ENCODE results near the gene CDCA7. TPM values are rescaled to one million over a fixed set of nuclear protein-coding genes. Genes with fewer than 3 reads are reported as not detected.
"Not testable (repeated sequence)": the region's sequence is repeated elsewhere in the genome, so short reads cannot be mapped to it uniquely, and the experiment has no call there.

CDCA7 gene
- total RNA-seq = 1 to 10 TPM in 3 of 4 donors, not detected in 1; 1.1 to 3.3 (median 1.4) TPM

DNA sequence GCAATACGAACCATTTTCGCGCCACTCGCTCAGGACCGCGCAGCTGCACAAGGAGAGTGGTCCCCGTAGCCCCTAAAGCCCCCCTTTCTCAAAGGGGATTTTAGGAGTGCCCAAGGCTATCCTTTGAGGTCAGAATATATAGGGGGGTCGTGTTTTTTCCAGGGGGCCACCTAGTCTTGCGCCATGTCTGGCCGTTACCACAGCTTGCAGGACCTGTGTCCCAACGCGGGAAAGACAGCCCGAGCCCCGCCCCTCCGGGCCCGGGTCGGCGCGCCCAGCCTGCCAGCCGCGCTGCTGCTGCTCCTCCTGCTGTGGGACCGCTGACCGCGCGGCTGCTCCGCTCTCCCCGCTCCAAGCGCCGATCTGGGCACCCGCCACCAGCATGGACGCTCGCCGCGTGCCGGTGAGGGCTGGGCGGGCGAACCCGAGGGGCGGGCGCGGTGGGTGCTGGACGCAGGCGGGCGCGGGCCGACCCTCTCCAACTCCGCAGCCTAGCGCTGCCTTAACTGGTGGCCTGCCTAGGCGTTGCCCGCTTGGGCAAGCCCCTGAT, at the start of gene CDCA7:
CDCA7 (plus strand) TSS at position 291 of the 550 bp plus-strand sequence; CDS start at position 383, 92 bp downstream.
- peak; percentile 75 to 79 for ATAC-seq

DNA sequence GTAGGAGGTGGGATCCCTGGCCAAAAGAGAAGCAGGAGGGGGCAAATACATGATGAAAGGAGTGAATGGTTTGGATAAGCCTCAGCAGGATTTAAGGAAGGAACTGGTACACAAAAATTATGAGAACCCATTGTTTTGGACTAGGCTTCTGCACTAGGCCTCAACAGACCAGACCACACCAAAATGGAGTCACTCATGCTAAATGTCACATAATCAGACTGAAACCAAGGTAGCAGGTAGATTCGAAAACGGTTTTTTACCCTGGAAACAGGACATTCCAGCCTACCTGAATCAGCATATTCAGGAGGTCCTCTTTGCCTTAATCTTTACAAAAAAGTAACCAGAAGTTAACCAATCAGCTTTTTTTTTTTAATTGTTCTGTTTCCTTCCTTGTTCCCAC, 49.4 kb upstream of the CDCA7 start:
- no peaks in the 10 kb centered on the region for H3K4me1 ChIP-seq
- TF ChIP-seq POLR2A (IDR thresholded peaks at IDR 0.05) = no peak
- TF ChIP-seq, protein P1, sequence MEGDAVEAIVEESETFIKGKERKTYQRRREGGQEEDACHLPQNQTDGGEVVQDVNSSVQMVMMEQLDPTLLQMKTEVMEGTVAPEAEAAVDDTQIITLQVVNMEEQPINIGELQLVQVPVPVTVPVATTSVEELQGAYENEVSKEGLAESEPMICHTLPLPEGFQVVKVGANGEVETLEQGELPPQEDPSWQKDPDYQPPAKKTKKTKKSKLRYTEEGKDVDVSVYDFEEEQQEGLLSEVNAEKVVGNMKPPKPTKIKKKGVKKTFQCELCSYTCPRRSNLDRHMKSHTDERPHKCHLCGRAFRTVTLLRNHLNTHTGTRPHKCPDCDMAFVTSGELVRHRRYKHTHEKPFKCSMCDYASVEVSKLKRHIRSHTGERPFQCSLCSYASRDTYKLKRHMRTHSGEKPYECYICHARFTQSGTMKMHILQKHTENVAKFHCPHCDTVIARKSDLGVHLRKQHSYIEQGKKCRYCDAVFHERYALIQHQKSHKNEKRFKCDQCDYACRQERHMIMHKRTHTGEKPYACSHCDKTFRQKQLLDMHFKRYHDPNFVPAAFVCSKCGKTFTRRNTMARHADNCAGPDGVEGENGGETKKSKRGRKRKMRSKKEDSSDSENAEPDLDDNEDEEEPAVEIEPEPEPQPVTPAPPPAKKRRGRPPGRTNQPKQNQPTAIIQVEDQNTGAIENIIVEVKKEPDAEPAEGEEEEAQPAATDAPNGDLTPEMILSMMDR (IDR thresholded peaks at IDR 0.05 in 4 of 5, conservative IDR thresholded peaks at IDR 0.05 in 1 of 5) = no peak
- ATAC-seq (no peak), DNase-seq (no peak)
- H3K9me3 ChIP-seq = no peaks in the 10 kb centered on the region
- in situ Hi-C loops (cut with MboI; ENCODE audit: low sequenced_read_pairs in 4 of 4) = no loop called here
- H3K27ac ChIP-seq = no peak overlapping the region
- H3K36me3 ChIP-seq = no peaks in the 10 kb centered on the region
- no peaks in the 10 kb centered on the region for H3K27me3 ChIP-seq
- H3K4me3 ChIP-seq = no peak overlapping the region
- intact Hi-C loops (cut with DNase I; ENCODE audit: low total_unique reads) = no loop called here

More for the DNA sequence above, at the start of gene CDCA7:
- Histone ChIP-seq H3K36me3 (no peaks in the 10 kb centered on the region), H3K27me3 (peaks cover 0 to 18% (median 13%) of the 10 kb centered on the region in 3 donors), H3K9me3 (no peaks in the 10 kb centered on the region), H3K4me3 (peak within 1 kb of the TSS; percentile 60 to 84 (median 70)), H3K4me1 (peaks cover 8 to 17% of the 10 kb centered on the region in 2 donors), H3K27ac (peak within 1 kb of the TSS; percentile 69 to 81 (median 74))
- intact Hi-C loops (cut with DNase I; ENCODE audit: low total_unique reads) (loop anchor here (1.0 to 5.0 kb wide), 3 partner anchors 122 to 382 kb away; no protein-coding TSS in a partner anchor), in situ Hi-C loops (cut with MboI; ENCODE audit: low sequenced_read_pairs in 4 of 4) (loop anchor here in 3 of 4 donors (5.0 to 25.0 kb wide), 3 partner anchors 327 to 392 kb away; no protein-coding TSS in a partner anchor)
- peak; percentile 19 to 40 for DNase-seq
- no peak for TF ChIP-seq POLR2A (IDR thresholded peaks at IDR 0.05)
- TF ChIP-seq, protein P1 (IDR thresholded peaks at IDR 0.05 in 4 of 5, conservative IDR thresholded peaks at IDR 0.05 in 1 of 5) = peak in 1 of 5 experiments; percentile 13

DNA sequence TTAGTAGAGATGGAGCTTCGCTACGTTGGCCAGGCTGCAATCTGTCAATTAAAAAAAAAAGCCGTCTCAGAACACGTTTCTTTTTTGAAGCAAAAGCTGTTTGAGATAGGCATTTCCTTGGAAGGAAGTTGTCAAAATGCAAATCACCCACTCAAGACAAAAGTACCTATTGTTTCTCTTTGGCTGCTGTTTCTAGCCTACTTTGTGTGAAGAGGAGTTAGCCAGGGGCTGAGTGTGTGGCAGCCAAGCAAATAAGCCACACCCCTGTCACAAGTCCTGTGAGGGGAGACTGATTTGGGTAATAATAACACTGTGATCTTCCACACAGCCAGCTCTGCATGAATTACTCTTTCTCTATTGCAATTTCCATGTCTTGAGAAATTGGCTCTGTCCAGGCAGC, 47.4 kb upstream of the CDCA7 start:
- Histone ChIP-seq H3K4me1 (no peaks in the 10 kb centered on the region), H3K27ac (no peak overlapping the region), H3K4me3 (no peak overlapping the region), H3K36me3 (no peaks in the 10 kb centered on the region), H3K27me3 (no peaks in the 10 kb centered on the region), H3K9me3 (no peaks in the 10 kb centered on the region)
- ATAC-seq (no peak), DNase-seq (no peak)
- in situ Hi-C loops (cut with MboI; ENCODE audit: low sequenced_read_pairs in 4 of 4) = no loop called here
- intact Hi-C loops (cut with DNase I; ENCODE audit: low total_unique reads) = no loop called here
- TF ChIP-seq, protein P1 (IDR thresholded peaks at IDR 0.05 in 4 of 5, conservative IDR thresholded peaks at IDR 0.05 in 1 of 5) = no peak
- no peak for TF ChIP-seq POLR2A (IDR thresholded peaks at IDR 0.05)

DNA sequence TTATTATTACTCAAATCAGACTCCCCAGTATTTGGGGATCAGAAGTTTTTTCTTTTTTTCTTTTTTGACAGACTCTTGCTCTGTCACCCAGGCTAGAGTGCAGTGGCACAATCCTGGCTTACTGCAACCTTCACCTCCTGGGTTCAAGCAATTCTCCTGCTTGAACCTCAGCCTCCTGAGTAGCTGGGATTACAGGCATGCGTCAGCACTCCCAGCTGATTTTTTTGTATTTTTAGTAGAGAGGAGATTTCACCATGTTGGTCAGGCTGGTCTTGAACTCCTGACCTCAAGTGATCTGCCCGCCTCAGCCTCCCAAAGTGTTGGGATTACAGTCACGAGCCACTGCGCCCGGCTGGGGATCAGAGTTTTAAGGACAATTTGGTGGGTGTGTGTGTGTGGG, 45.3 kb upstream of the CDCA7 start:
- in situ Hi-C loops (cut with MboI; ENCODE audit: low sequenced_read_pairs in 4 of 4) = not testable (repeated sequence)

DNA sequence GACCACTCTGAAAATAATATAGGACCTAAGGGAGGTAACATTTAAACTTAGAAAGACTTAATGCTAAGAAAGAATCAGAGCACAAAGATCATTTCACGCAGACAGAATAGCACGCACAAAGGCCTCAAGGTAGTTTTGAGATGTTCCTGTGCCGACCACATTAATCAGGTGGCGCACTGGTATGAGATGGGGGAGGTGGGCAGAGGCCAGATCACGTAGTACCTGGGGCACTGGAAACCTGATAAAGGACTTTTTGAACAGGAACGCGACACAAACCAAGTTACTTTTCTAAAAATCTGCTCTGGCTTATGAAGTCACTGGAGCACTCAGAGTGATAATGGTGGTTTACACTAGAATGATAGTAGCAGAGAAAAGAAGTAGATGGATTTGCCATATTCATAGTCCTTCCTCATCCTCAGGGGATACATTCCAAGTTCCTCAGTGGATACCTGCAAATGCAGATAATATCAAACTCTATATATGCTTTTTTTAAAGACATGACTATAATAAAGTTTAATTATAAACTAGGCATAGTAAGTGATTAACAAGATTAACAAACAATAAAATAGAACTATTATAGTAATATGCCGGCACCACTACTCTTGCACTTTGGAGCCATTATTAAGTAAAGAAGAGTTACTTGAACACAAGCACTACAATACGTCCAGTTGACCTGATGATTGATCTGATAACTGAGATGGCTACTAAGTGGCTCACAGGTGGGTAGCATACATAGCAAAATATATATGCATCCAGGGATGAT, 42.6 kb upstream of the CDCA7 start:
- TF ChIP-seq, protein P1 (IDR thresholded peaks at IDR 0.05 in 4 of 5, conservative IDR thresholded peaks at IDR 0.05 in 1 of 5) = no peak
- no peak for TF ChIP-seq POLR2A (IDR thresholded peaks at IDR 0.05)
- peaks cover 0 to 6% (median 0%) of the 10 kb centered on the region in 3 donors for H3K9me3 ChIP-seq
- DNase-seq (no peak), ATAC-seq (no peak)
- in situ Hi-C loops (cut with MboI; ENCODE audit: low sequenced_read_pairs in 4 of 4) (no loop called here), intact Hi-C loops (cut with DNase I; ENCODE audit: low total_unique reads) (no loop called here)
- no peak overlapping the region for H3K4me3 ChIP-seq
- H3K36me3 ChIP-seq = no peaks in the 10 kb centered on the region
- H3K4me1 ChIP-seq = no peaks in the 10 kb centered on the region
- no peak overlapping the region for H3K27ac ChIP-seq
- no peaks in the 10 kb centered on the region for H3K27me3 ChIP-seq

More for the DNA sequence above, 45.3 kb upstream of the CDCA7 start:
- H3K36me3 ChIP-seq; H3K4me3 ChIP-seq; intact Hi-C loops (cut with DNase I; ENCODE audit: low total_unique reads); H3K4me1 ChIP-seq; DNase-seq; H3K27ac ChIP-seq; H3K9me3 ChIP-seq; H3K27me3 ChIP-seq; ATAC-seq: not testable (repeated sequence)
